HG02943 (cell line): ENCODE results near the gene RASAL3.
"Not testable (repeated sequence)": the region's sequence is repeated elsewhere in the genome, so short reads cannot be mapped to it uniquely, and the experiment has no call there.

Experiments used
- ATAC-seq: cut with Tn5 transposase; IDR thresholded peaks from one replicate; pipeline ENCODE4 v1.9.1; 2021; ENCODE audit warnings: mild to moderate bottlenecking, low read depth, moderate library complexity; ENCODE audit not compliant: unreplicated experiment

Gene RASAL3

GRCh38 chr19:15464394-15465385 lies at the start of gene RASAL3:
Gene RASAL3 (minus strand): TSS chr19:15464544. CDS start chr19:15464358, 186 bp downstream.
- ATAC-seq, result no peak

- ATAC-seq, result no peak
These were observed 47.5 kb upstream of the RASAL3 start for GRCh38 chr19:15511671-15512424.

GRCh38 chr19:15508035-15508710 lies 43.8 kb upstream of the RASAL3 start, which contains the start of gene CYP4F22:
Gene CYP4F22 (plus strand): TSS chr19:15508525. CDS start chr19:15525337, 16,812 bp downstream.
- ATAC-seq, result no peak

DNA sequence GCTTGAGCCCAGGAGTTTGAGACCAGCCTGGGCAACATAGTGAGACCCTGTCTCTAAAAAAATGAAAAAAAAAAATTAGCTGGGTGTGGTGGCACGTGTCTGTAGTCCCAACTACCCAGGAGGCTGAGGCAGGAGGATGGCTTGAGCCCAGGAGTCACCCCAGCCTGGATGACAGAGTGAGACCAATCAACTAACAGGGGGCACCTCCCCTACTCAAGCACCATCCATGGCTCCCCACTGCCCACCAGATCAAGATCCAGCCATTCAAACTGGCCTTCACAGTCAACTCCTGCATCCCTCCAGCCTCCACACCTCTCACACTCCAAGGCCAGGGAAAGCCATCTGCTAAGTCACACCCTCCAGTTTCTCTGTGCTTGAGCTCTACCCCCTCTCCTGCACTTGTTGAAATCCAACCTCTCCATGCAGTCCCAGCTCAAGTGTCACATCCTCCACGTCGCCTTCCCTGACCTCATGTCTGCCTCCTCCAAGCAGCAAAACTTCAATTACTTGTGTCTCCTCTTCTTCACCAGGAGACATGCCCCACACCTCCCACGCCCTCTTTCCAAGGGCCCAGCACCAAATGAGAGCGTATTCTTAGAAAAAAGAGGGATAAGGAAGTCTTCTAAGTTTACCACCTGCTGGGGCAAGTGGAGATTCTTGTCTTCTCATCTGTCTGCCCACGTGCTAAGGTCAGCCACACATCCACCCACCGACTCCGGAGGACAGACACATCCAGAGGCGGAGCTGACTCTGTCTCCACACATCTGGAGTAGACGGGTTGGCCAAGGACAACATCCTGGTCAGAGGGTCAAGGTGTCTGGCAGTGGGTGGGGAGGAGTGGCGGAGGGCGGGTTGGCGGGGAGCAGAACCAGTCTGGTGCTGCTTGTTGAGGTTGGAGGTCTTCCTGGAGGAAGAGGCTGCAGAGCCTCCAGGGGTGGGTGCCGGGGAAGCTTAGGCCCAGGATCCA lies 43.0 kb upstream of the RASAL3 start:
- no peak for ATAC-seq

DNA sequence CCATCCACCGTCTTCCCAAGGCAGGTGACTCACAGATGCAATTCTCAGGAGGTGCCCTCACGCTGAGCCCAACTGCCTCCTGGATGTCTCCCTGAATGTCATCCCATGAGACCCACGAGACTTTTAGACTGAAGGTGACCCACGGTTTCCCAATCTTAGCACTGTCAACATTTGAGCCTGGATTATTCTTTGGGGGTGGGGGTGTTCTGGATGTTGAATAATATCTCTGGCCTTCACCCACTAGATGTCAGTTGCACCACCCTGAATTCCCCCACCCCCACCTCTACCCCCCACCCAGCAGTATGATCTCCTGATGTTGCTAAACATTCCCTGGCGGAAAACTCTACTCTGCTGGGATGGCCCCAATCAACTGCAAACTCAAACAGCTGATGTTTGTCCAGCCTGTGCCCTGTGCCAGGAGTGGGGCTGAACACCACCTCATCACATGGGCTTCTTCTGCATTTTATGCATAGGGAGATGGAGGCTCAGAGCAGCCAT lies 41.8 kb upstream of the RASAL3 start:
- no peak for ATAC-seq

GRCh38 chr19:15502264-15502663 lies 37.9 kb upstream of the RASAL3 start:
- ATAC-seq, result no peak

- ATAC-seq, result no peak
These were observed 37.3 kb upstream of the RASAL3 start for GRCh38 chr19:15501596-15501995.

DNA sequence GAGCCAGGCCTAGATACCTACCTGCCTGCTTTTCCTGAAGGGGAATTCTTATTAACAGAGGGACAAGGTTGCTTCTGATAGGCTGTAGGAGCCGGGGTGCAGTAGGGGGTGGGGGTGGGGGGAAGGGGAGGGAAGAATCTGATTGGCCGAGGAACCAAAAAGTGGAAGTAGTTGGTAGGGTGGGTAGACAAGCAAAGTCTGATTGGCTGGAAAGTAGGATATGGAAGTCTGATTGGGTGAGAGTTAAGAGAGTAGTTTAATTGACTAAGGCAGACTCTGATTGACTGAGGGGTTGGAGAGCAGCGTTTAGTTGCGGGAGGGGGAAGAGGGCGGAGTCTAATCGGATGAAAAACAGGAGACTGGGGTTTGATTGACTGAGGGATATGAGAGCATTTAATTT lies 34.6 kb upstream of the RASAL3 start:
- ATAC-seq, result no peak

- no peak for ATAC-seq
These were observed 34.0 kb upstream of the RASAL3 start for GRCh38 chr19:15498156-15498858.

DNA sequence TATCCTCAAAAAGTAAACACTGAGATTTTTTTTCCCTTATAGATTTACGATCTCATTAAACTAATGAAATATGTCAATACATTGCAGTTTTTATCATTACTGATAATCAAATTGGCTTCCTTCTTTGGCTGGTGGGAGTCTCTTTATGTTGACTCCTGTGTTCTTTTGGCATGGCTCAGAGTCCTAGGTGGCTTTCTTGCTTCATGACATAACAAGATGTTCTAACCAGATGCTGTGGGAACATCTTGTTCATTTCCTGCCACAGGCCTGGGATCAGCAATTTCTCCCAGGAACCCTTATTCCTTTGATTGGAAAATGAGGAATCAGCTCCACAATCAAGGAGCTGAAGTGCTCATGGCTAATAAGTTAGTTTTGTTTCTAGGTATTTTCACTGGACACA lies 30.8 kb upstream of the RASAL3 start:
- ATAC-seq, result no peak

GRCh38 chr19:15488489-15489226 lies 24.3 kb upstream of the RASAL3 start:
- no peak for ATAC-seq

- no peak for ATAC-seq
These were observed 22.7 kb upstream of the RASAL3 start for GRCh38 chr19:15487038-15487437.

DNA sequence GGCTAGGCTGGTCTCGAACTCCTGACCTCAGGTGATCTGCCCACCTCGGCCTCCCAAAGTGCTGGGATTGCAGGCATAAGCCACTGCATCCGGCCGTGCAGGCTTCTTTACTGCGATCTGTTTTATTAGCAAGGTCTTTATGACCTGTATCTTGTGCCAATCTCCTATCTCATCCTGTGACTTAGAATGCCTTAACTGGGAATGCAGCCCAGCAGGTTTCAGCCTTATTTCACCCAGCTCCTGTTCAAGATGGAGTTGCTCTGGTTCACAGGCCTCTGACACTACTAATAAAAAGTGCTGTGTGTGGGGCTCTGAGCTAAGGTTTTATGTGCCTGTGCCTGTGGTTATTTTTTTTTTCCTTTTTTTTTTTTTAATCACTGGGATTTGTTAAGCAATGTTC lies 21.4 kb upstream of the RASAL3 start:
- ATAC-seq, result not testable (repeated sequence)

GRCh38 chr19:15480996-15481395 lies 16.7 kb upstream of the RASAL3 start:
- not testable (repeated sequence) for ATAC-seq

GRCh38 chr19:15479391-15480345 lies 15.3 kb upstream of the RASAL3 start, which contains the start of gene PGLYRP2:
Gene PGLYRP2 (minus strand): TSS chr19:15479501. CDS start chr19:15479371, 130 bp downstream.
- no peak for ATAC-seq

DNA sequence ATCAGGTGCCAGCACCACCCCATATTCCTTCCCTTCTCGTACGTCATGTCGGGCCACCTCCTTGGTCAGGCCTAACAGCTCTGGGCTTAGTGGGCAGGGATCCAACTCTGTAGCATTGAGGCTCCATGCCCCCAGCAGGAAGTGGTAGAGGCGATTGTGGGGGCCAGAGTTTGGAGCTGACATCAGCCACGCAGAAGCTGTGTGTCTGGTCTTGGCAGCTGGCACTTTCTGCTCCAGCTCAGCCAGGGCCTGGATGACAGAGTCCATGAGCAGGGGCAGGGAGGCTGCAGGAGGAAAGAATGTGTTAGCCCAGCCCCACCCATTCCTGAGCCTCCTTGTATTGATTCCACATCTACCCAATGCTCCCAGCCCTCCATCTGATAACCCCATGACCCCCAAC lies 12.0 kb upstream of the RASAL3 start:
- ATAC-seq, result no peak

DNA sequence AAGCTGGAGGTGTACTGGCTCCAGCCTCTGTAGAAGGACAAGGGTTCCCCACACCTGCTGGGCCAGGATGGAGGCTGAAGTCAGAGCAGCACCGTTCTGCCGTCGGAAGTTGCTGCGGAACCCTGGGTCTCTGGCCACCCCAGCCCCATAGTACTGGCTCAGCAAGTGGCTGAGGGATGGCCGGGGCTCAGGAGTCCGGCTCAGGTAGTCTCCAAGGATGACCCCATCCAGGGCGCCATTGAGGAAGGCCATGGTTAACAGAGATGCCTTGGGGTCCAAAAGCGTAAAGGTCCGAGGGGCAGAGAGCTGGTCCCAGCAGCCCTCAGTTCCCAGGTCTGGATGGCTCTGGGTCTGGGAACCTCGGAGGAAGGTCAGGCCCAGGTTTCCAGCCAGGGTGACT lies 11.3 kb upstream of the RASAL3 start:
- ATAC-seq, result no peak
